AG04449 (cell line): ENCODE results near the gene MINDY4.

Source experiments
- CTCF ChIA-PET: fragments of 350-600 bp; formaldehyde crosslinking; extraction: SDS; loops from one replicate; lab custom pipeline; 2021; ENCODE audit warnings: antibody characterized with exemption; lab: Yijun Ruan, JAX
- POLR2A ChIA-PET: fragments of 400-600, 350-600 bp; formaldehyde crosslinking; extraction: SDS; loops from one replicate; lab custom pipeline; 2020; ENCODE audit warnings: antibody characterized with exemption, inconsistent platforms; lab: Yijun Ruan, JAX
- DNase-seq: peaks from one replicate; pipeline ENCODE4 v3.0.0-alpha.2; 2010; ENCODE audit warnings: low read depth, low spot score
- H3K4me3 ChIP-seq: 2 replicates; pipeline ENCODE4 v1.5.1; 2011; ENCODE audit warnings: low read depth, mild to moderate bottlenecking, control low read depth, low read length
- TF ChIP-seq, protein P1 (sequence below): IDR thresholded peaks from one replicate; pipeline ENCODE4 v1.5.1; 2011; ENCODE audit warnings: mild to moderate bottlenecking, moderate library complexity, low read length, control low read depth, inconsistent platforms; ENCODE audit not compliant: insufficient read depth; ENCODE audit errors: missing control alignments

Gene MINDY4

GRCh38 chr7:30738026-30738915 is 32.9 kb upstream of the MINDY4 start:
- TF ChIP-seq, protein P1, sequence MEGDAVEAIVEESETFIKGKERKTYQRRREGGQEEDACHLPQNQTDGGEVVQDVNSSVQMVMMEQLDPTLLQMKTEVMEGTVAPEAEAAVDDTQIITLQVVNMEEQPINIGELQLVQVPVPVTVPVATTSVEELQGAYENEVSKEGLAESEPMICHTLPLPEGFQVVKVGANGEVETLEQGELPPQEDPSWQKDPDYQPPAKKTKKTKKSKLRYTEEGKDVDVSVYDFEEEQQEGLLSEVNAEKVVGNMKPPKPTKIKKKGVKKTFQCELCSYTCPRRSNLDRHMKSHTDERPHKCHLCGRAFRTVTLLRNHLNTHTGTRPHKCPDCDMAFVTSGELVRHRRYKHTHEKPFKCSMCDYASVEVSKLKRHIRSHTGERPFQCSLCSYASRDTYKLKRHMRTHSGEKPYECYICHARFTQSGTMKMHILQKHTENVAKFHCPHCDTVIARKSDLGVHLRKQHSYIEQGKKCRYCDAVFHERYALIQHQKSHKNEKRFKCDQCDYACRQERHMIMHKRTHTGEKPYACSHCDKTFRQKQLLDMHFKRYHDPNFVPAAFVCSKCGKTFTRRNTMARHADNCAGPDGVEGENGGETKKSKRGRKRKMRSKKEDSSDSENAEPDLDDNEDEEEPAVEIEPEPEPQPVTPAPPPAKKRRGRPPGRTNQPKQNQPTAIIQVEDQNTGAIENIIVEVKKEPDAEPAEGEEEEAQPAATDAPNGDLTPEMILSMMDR = no peak
- POLR2A ChIA-PET = no interaction called here
- DNase-seq = no peak
- CTCF ChIA-PET = interaction anchor here (1.0 to 4.4 kb wide), 8 partner anchors 8 to 174 kb away, joined by 3 to 43 read pairs (median 12); no protein-coding TSS in a partner anchor
- no peak overlapping the region for H3K4me3 ChIP-seq

GRCh38 chr7:30739691-30740090 is 31.5 kb upstream of the MINDY4 start:
- no peak for DNase-seq
- ChIA-PET CTCF (interaction anchor here (0.6 to 4.4 kb wide), 44 partner anchors 10 to 476 kb away, joined by 3 to 56 read pairs (median 5); partner anchors contain the start of gene INMT), POLR2A (no interaction called here)
- TF ChIP-seq, protein P1 = no peak
- H3K4me3 ChIP-seq = no peak overlapping the region

- no peak for DNase-seq
- CTCF ChIA-PET = interaction anchor here (0.5 to 4.4 kb wide), 54 partner anchors 11 to 475 kb away, joined by 3 to 56 read pairs (median 4); partner anchors contain the start of genes INMT and MINDY4
- no peak overlapping the region for H3K4me3 ChIP-seq
- TF ChIP-seq, protein P1 = peak; percentile 97
- POLR2A ChIA-PET = no interaction called here
These were observed 30.6 kb upstream of the MINDY4 start for GRCh38 chr7:30740417-30741181.

DNA sequence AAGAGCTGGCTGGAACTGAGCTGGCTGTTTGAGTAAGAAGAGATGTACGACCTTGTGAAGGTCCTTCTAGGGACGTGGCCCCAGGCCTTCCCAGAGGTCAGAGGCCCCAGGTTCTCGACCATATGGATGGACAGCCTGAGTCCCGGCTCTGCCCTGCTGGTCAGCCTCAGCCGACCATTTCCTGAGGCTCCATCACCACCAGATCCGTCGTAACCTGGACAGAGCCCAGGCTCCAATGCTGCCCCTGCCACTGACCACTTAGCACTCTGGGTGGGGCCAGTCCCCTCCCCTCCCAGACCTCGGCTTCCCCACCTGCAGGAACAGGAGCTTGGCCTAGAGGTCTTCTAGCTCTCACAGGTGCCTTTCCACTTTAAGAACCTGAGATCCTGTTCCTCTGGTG is 29.9 kb upstream of the MINDY4 start:
- CTCF ChIA-PET = interaction anchor here (1.0 to 4.4 kb wide), 28 partner anchors 10 to 386 kb away, joined by 3 to 56 read pairs (median 6); partner anchors contain the start of genes INMT and MINDY4
- TF ChIP-seq, protein P1 = no peak
- no peak overlapping the region for H3K4me3 ChIP-seq
- POLR2A ChIA-PET = no interaction called here
- DNase-seq = no peak

DNA sequence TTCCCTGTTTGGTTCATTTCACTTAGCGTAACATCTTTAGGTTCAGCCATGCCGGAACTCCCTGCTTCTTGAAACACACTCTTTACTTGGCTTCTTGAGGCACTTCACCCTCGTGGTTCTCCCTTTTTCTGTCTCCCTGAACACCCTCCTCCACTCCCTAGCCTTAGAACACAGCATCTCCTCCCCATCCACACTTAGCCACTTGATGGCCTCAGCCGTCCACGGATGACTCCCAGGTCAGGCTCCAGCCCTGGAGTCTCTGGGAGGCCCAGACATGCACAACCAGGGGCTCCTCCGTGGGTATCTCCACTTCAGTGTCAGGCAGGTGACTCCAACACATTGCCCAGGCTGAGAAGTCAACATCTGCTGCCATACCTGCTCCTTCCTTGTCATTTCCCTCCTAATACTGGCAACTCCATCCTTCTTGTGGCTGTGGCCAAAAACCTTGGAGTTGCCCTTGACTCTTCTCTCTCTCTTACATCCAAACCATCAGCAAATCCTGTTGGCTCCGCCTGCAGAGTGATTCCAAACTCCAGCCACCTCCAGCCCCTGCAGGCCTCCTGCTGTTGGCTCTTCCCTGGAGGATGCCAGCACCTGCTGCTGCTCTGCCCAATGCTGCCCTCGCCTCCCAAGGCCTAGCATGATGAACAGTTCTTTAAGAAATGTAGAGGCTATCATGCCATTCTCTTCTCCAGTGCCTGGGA is 27.7 kb upstream of the MINDY4 start:
- CTCF ChIA-PET = interaction anchor here (3.9 kb wide), 1 partner anchor 379 kb away, joined by 24 read pairs; no protein-coding TSS in a partner anchor
- no peak for DNase-seq
- TF ChIP-seq, protein P1 = peak; percentile 26

More for the DNA sequence above, 27.7 kb upstream of the MINDY4 start:
- no peak overlapping the region for H3K4me3 ChIP-seq
- POLR2A ChIA-PET = no interaction called here
